Amniotic stem cell (primary cell): ENCODE data around the gene RALGPS1.

ENCODE experiments used
- DNase-seq: peaks from one replicate; lab custom pipeline; 2025; lab: John Stamatoyannopoulos, UW

Gene RALGPS1

GRCh38 chr9:127207734-127208410, 293.3 kb downstream of the RALGPS1 start:
- DNase-seq, result no peak

- DNase-seq, result no peak
Observed at GRCh38 chr9:127208416-127208815, 293.8 kb downstream of the RALGPS1 start.

- no peak for DNase-seq
Observed at GRCh38 chr9:127209220-127209619, 294.6 kb downstream of the RALGPS1 start.

GRCh38 chr9:127209948-127210640, 295.5 kb downstream of the RALGPS1 start:
- DNase-seq, result no peak

- no peak for DNase-seq
Observed at GRCh38 chr9:127210851-127211730, 296.5 kb downstream of the RALGPS1 start.

- no peak for DNase-seq
Observed at GRCh38 chr9:127211983-127212382, 297.4 kb downstream of the RALGPS1 start.

GRCh38 chr9:127212453-127212852, 297.9 kb downstream of the RALGPS1 start:
- no peak for DNase-seq

- DNase-seq, result no peak
Observed at GRCh38 chr9:127213859-127214258, 299.3 kb downstream of the RALGPS1 start.

GRCh38 chr9:127214421-127215267, 300.1 kb downstream of the RALGPS1 start:
- DNase-seq, result peak; percentile 37

GRCh38 chr9:127215268-127216209, 301.0 kb downstream of the RALGPS1 start:
- DNase-seq, result no peak

GRCh38 chr9:127216210-127216887, 301.8 kb downstream of the RALGPS1 start:
- DNase-seq, result no peak

- no peak for DNase-seq
Observed at GRCh38 chr9:127216888-127217217, 302.3 kb downstream of the RALGPS1 start.

GRCh38 chr9:127218818-127219217, 304.2 kb downstream of the RALGPS1 start:
- no peak for DNase-seq

GRCh38 chr9:127219520-127219919, 304.9 kb downstream of the RALGPS1 start:
- no peak for DNase-seq

- DNase-seq, result no peak
Observed at GRCh38 chr9:127221695-127222094, 307.1 kb downstream of the RALGPS1 start.

- no peak for DNase-seq
Observed at GRCh38 chr9:127222388-127223095, 308.0 kb downstream of the RALGPS1 start.

- no peak for DNase-seq
Observed at GRCh38 chr9:127223266-127223665, 308.7 kb downstream of the RALGPS1 start.

GRCh38 chr9:127223810-127224177, 309.2 kb downstream of the RALGPS1 start:
- DNase-seq, result no peak

GRCh38 chr9:127224178-127224882, 309.7 kb downstream of the RALGPS1 start:
- DNase-seq, result peak; percentile 29
